Measurements from ENCODE around the gene DHRS12.

DHRS12 gene

DNA sequence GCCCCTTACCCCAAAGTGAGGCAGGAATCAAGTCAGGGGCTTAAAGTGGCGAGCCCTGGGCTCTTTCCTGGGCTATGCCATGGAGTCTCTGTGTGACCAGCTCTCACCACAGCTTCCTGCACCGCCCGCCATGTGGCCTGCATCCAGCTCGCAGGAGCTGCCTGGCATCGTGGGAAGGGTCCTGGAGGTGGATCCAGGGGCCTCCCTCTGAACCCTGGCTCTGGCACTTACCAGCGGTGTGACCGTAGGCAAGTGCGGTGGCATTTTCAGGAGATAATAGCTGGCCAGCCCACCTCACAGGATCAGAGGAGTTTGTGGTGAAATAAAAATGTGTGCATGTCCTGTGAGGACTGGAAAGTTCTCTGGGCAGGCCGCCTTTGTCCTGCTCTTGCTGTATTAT lies 26.0 kb downstream of the DHRS12 start:
- no peak for DNase-seq (ENCODE audit: low read depth)
- TF ChIP-seq, protein P1, sequence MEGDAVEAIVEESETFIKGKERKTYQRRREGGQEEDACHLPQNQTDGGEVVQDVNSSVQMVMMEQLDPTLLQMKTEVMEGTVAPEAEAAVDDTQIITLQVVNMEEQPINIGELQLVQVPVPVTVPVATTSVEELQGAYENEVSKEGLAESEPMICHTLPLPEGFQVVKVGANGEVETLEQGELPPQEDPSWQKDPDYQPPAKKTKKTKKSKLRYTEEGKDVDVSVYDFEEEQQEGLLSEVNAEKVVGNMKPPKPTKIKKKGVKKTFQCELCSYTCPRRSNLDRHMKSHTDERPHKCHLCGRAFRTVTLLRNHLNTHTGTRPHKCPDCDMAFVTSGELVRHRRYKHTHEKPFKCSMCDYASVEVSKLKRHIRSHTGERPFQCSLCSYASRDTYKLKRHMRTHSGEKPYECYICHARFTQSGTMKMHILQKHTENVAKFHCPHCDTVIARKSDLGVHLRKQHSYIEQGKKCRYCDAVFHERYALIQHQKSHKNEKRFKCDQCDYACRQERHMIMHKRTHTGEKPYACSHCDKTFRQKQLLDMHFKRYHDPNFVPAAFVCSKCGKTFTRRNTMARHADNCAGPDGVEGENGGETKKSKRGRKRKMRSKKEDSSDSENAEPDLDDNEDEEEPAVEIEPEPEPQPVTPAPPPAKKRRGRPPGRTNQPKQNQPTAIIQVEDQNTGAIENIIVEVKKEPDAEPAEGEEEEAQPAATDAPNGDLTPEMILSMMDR (IDR thresholded peaks at IDR 0.05; ENCODE audit: control insufficient read depth, insufficient read depth, low read depth, low read length, missing control alignments): no peak
- no peak overlapping the region for H3K4me3 ChIP-seq (ENCODE audit: control insufficient read depth, low read depth, low read length)

- DNase-seq (ENCODE audit: low read depth): no peak
- no peak overlapping the region for H3K4me3 ChIP-seq (ENCODE audit: control insufficient read depth, low read depth, low read length)
- TF ChIP-seq, protein P1 (IDR thresholded peaks at IDR 0.05; ENCODE audit: control insufficient read depth, insufficient read depth, low read depth, low read length, missing control alignments): no peak
Measured at GRCh38 chr13:51776179-51776578, 27.8 kb downstream of the DHRS12 start.

GRCh38 chr13:51773515-51773914 lies 30.4 kb downstream of the DHRS12 start:
- no peak overlapping the region for H3K4me3 ChIP-seq (ENCODE audit: control insufficient read depth, low read depth, low read length)
- DNase-seq (ENCODE audit: low read depth): no peak
- TF ChIP-seq, protein P1 (IDR thresholded peaks at IDR 0.05; ENCODE audit: control insufficient read depth, insufficient read depth, low read depth, low read length, missing control alignments): no peak

GRCh38 chr13:51772781-51773180 lies 31.2 kb downstream of the DHRS12 start:
- DNase-seq (ENCODE audit: low read depth): no peak
- H3K4me3 ChIP-seq (ENCODE audit: control insufficient read depth, low read depth, low read length): no peak overlapping the region
- TF ChIP-seq, protein P1 (IDR thresholded peaks at IDR 0.05; ENCODE audit: control insufficient read depth, insufficient read depth, low read depth, low read length, missing control alignments): no peak

DNA sequence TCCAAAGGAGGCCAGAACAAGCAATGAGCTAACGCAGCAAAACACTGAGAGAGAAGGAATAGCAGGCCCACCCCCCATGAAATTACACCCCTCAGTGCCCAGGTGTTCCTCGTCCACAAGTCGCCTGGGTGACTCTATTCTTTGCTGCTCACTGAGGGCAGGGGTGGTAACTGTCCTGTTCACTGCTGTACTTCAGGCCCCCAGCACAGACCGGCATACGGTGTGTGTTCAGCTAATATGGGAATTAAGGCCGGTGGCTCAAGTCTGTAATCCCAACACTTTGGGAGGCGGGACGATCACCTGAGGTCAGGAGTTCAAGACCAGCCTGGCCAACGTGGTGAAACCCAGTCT lies 31.9 kb downstream of the DHRS12 start:
- H3K4me3 ChIP-seq (ENCODE audit: control insufficient read depth, low read depth, low read length): no peak overlapping the region
- no peak for DNase-seq (ENCODE audit: low read depth)
- TF ChIP-seq, protein P1 (IDR thresholded peaks at IDR 0.05; ENCODE audit: control insufficient read depth, insufficient read depth, low read depth, low read length, missing control alignments): no peak

GRCh38 chr13:51771418-51772104 lies 32.4 kb downstream of the DHRS12 start:
- TF ChIP-seq, protein P1 (IDR thresholded peaks at IDR 0.05; ENCODE audit: control insufficient read depth, insufficient read depth, low read depth, low read length, missing control alignments): no peak
- DNase-seq (ENCODE audit: low read depth): no peak
- H3K4me3 ChIP-seq (ENCODE audit: control insufficient read depth, low read depth, low read length): no peak overlapping the region
